H9 (cell line): ENCODE results near the gene CCR1. TPM values are rescaled to one million over a fixed set of nuclear protein-coding genes. Genes with fewer than 3 reads are reported as not detected.

Experiments
- DNase-seq: peaks from one replicate; pipeline ENCODE4 v3.0.0-alpha.2; 2017
- H2AFZ ChIP-seq: one replicate; pipeline ENCODE4 v1.6.1; 2013; ENCODE audit warnings: mild to moderate bottlenecking, low read length, control low read depth, moderate library complexity
- H2AK5ac ChIP-seq: 2 replicates; pipeline ENCODE4 v1.6.1; 2013; ENCODE audit warnings: low read length, control low read depth, mixed read lengths; ENCODE audit not compliant: insufficient read length
- H2BK120ac ChIP-seq: one replicate; pipeline ENCODE4 v1.6.1; 2013; ENCODE audit warnings: low read depth, mild to moderate bottlenecking, low read length, control low read depth, inconsistent platforms; ENCODE audit not compliant: poor library complexity, severe bottlenecking
- H2BK12ac ChIP-seq: 2 replicates; pipeline ENCODE4 v1.6.1; 2013; ENCODE audit warnings: low read length, control low read depth, mixed read lengths, low read depth; ENCODE audit not compliant: insufficient read length
- H2BK15ac ChIP-seq: 2 replicates; pipeline ENCODE4 v1.6.1; 2013; ENCODE audit warnings: low read depth, low read length, control low read depth
- H2BK20ac ChIP-seq: one replicate; pipeline ENCODE4 v1.6.1; 2013; ENCODE audit warnings: low read depth, mild to moderate bottlenecking, low read length, control low read depth, inconsistent platforms; ENCODE audit not compliant: poor library complexity, severe bottlenecking
- H2BK5ac ChIP-seq: 2 replicates; pipeline ENCODE4 v1.6.1; 2013; ENCODE audit warnings: low read length, control low read depth, mixed read lengths; ENCODE audit not compliant: insufficient read length
- H3K14ac ChIP-seq: 2 replicates; pipeline ENCODE4 v1.6.1; 2013; ENCODE audit warnings: low read length, control low read depth; ENCODE audit not compliant: insufficient read depth
- H3K18ac ChIP-seq: 2 replicates; pipeline ENCODE4 v1.6.1; 2013; ENCODE audit warnings: low read depth, mild to moderate bottlenecking, mixed read lengths, low read length, control low read depth; ENCODE audit not compliant: insufficient read length
- H3K23ac ChIP-seq: 2 replicates; pipeline ENCODE4 v1.6.1; 2013; ENCODE audit warnings: low read length, control low read depth, mixed read lengths, low read depth; ENCODE audit not compliant: insufficient read length
- H3K23me2 ChIP-seq: 2 replicates; pipeline ENCODE4 v1.6.1; 2013; ENCODE audit warnings: low read depth, mild to moderate bottlenecking, mixed read lengths, low read length, control low read depth; ENCODE audit not compliant: insufficient read length, poor library complexity, severe bottlenecking
- H3K27ac ChIP-seq: 2 replicates; pipeline ENCODE4 v1.5.1; 2013; ENCODE audit warnings: low read length, control low read depth, mixed read lengths, low read depth; ENCODE audit not compliant: insufficient read length
- H3K27me3 ChIP-seq: 2 replicates; pipeline ENCODE4 v1.6.1; 2013; ENCODE audit warnings: low read length, control low read depth, inconsistent platforms; ENCODE audit not compliant: insufficient read depth
- H3K4ac ChIP-seq: 2 replicates; pipeline ENCODE4 v1.6.1; 2013; ENCODE audit warnings: low read depth, mild to moderate bottlenecking, control low read depth, inconsistent platforms, low read length, moderate library complexity
- H3K4me1 ChIP-seq: 2 replicates; pipeline ENCODE4 v1.6.1; 2013; ENCODE audit warnings: low read length, control low read depth, inconsistent platforms; ENCODE audit not compliant: insufficient read depth
- H3K4me2 ChIP-seq: 2 replicates; pipeline ENCODE4 v1.6.1; 2013; ENCODE audit warnings: low read length, control low read depth, mixed read lengths; ENCODE audit not compliant: insufficient read length, insufficient read depth
- H3K56ac ChIP-seq: 2 replicates; pipeline ENCODE4 v1.6.1; 2013; ENCODE audit warnings: low read depth, mild to moderate bottlenecking, mixed read lengths, low read length, control low read depth; ENCODE audit not compliant: insufficient read length
- H3K79me1 ChIP-seq: 2 replicates; pipeline ENCODE4 v1.6.1; 2013; ENCODE audit warnings: low read depth, mild to moderate bottlenecking, moderate library complexity, low read length, control low read depth, inconsistent platforms; ENCODE audit not compliant: insufficient read depth, poor library complexity, severe bottlenecking
- H3K79me2 ChIP-seq: 2 replicates; pipeline ENCODE4 v1.6.1; 2013; ENCODE audit warnings: low read length, control low read depth, inconsistent platforms; ENCODE audit not compliant: insufficient read depth
- H3K9ac ChIP-seq: 2 replicates; pipeline ENCODE4 v1.6.1; 2013; ENCODE audit warnings: low read length, control low read depth, mixed read lengths; ENCODE audit not compliant: insufficient read length; ENCODE audit errors: extremely low read depth
- H3K9me3 ChIP-seq: one replicate; pipeline ENCODE4 v1.6.1; 2013; ENCODE audit warnings: low read depth, low read length, inconsistent platforms; ENCODE audit not compliant: control insufficient read depth
- H3T11ph ChIP-seq: one replicate; pipeline ENCODE4 v1.6.1; 2013; ENCODE audit warnings: mild to moderate bottlenecking, low read length, control low read depth, inconsistent platforms
- H4K20me1 ChIP-seq: one replicate; pipeline ENCODE4 v1.6.1; 2013; ENCODE audit not compliant: control insufficient read depth, insufficient read length, insufficient read depth
- H4K5ac ChIP-seq: 2 replicates; pipeline ENCODE4 v1.6.1; 2013; ENCODE audit warnings: low read depth, mild to moderate bottlenecking, mixed read lengths, low read length, control low read depth; ENCODE audit not compliant: insufficient read length
- H4K8ac ChIP-seq: replicated peaks from 2 replicates; pipeline ENCODE4 v1.6.1; 2013; ENCODE audit warnings: low read length, control low read depth, mixed read lengths, low read depth; ENCODE audit not compliant: insufficient read length
- H4K91ac ChIP-seq: 2 replicates; pipeline ENCODE4 v1.6.1; 2013; ENCODE audit warnings: low read depth, mild to moderate bottlenecking, moderate library complexity, mixed read lengths, low read length, control low read depth; ENCODE audit not compliant: insufficient read length
- H3K27ac Mint-ChIP-seq, 3 experiments: 2 replicates in 2 of 3; 3 replicates in 1 of 3; pipeline ENCODE4 v1.8.0; 2020 to 2021; ENCODE audit warnings: mixed read lengths in 3 of 3, mild to moderate bottlenecking in 1 of 3, moderate library complexity in 1 of 3
- H3K27me3 Mint-ChIP-seq: 2 replicates; pipeline ENCODE4 v1.8.0; 2021; ENCODE audit warnings: low read depth, mild to moderate bottlenecking, moderate library complexity, mixed read lengths
- H3K36me3 Mint-ChIP-seq, 3 experiments: 2 replicates in 2 of 3; 3 replicates in 1 of 3; pipeline ENCODE4 v1.8.0; 2020 to 2021; ENCODE audit warnings: low read depth in 3 of 3, mixed read lengths in 3 of 3; ENCODE audit not compliant: insufficient read depth in 1 of 3
- H3K4me1 Mint-ChIP-seq, 2 experiments: 2 replicates each; pipeline ENCODE4 v1.8.0; 2020; ENCODE audit warnings: mixed read lengths in 2 of 2
- H3K4me3 Mint-ChIP-seq, 2 experiments: 2 replicates in 1 of 2; 3 replicates in 1 of 2; pipeline ENCODE4 v1.8.0; 2020 to 2021; ENCODE audit warnings: mild to moderate bottlenecking in 2 of 2, mixed read lengths in 2 of 2, moderate library complexity in 1 of 2
- H3K9me3 Mint-ChIP-seq, 2 experiments: 2 replicates in 1 of 2; 3 replicates in 1 of 2; pipeline ENCODE4 v1.8.0; 2020; ENCODE audit warnings: mild to moderate bottlenecking in 2 of 2, mixed read lengths in 2 of 2, moderate library complexity in 1 of 2
- WGBS: extraction: QIAGEN DNeasy Blood & Tissue Kit; methylation state at CpG from one replicate; pipeline ENCODE4 v1.1.7; 2013; ENCODE audit warnings: missing lambda C conversion rate, low lambda C conversion rate, mixed read lengths; ENCODE audit not compliant: insufficient read length; ENCODE audit errors: extremely low coverage; 5-methylcytosine and 5-hydroxymethylcytosine counted together
- total RNA-seq: library from RNA; stranded (reverse); gene quantifications from 2 replicates; pipeline ENCODE4 v1.2.1, GENCODE V29; 2021
- TF ChIP-seq, protein P1 (sequence below): fragments of 200-600 bp; sonication (generic); conservative IDR thresholded peaks from 3 replicates; pipeline ENCODE4 v1.8.0; 2021; ENCODE audit warnings: antibody characterized with exemption, mild to moderate bottlenecking

The CCR1 gene
- total RNA-seq, 1 experiment from 2014 or later = not detected

DNA sequence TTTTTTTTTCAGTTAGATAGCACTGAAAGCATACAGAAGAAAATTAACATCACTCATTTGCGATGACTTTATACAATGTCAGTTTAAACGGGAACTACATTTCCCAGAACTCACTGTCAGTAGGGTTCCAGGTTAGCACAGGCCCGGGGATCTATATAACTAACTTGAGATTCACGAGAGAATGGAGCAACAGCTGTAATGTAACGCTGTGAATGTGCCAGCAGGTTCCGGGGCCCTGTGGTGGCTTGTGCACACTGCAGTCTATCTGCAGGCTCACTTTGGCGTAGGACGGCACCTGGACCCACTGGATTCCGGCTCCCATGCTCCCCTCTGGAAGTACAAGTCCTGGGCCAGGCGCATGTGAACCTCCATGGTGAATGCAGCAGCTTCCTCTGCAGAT, 19.4 kb downstream of the CCR1 start:
- Histone ChIP-seq H4K5ac (no peak overlapping the region), H2BK20ac (no peak overlapping the region), H3K4me1 (no peaks in the 10 kb centered on the region), H3K4ac (no peak overlapping the region), H2BK15ac (no peak overlapping the region), H3K79me2 (no peaks in the 10 kb centered on the region), H3K4me2 (no peak overlapping the region), H3K23me2 (no peaks in the 10 kb centered on the region), H4K91ac (no peak overlapping the region), H2BK120ac (no peak overlapping the region), H3K23ac (no peak overlapping the region), H2BK12ac (no peak overlapping the region), H3K56ac (no peak overlapping the region), H3K18ac (no peak overlapping the region), H4K8ac (no peak overlapping the region), H3T11ph (no peak overlapping the region), H4K20me1 (no peaks in the 10 kb centered on the region), H2AK5ac (no peak overlapping the region), H3K27ac (no peak overlapping the region), H2AFZ (no peak overlapping the region), H3K9me3 (no peaks in the 10 kb centered on the region), H3K27me3 (no peaks in the 10 kb centered on the region), H3K14ac (no peak overlapping the region; the same call in 1 of the 2 replicates), H3K79me1 (no peaks in the 10 kb centered on the region), H2BK5ac (no peak overlapping the region), H3K9ac (no peak overlapping the region)
- H3K27ac Mint-ChIP-seq = no peak overlapping the region
- no CpG with 5 or more reads among the region's 10 CpGs for WGBS
- TF ChIP-seq, protein P1, sequence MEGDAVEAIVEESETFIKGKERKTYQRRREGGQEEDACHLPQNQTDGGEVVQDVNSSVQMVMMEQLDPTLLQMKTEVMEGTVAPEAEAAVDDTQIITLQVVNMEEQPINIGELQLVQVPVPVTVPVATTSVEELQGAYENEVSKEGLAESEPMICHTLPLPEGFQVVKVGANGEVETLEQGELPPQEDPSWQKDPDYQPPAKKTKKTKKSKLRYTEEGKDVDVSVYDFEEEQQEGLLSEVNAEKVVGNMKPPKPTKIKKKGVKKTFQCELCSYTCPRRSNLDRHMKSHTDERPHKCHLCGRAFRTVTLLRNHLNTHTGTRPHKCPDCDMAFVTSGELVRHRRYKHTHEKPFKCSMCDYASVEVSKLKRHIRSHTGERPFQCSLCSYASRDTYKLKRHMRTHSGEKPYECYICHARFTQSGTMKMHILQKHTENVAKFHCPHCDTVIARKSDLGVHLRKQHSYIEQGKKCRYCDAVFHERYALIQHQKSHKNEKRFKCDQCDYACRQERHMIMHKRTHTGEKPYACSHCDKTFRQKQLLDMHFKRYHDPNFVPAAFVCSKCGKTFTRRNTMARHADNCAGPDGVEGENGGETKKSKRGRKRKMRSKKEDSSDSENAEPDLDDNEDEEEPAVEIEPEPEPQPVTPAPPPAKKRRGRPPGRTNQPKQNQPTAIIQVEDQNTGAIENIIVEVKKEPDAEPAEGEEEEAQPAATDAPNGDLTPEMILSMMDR = no peak
- no peak for DNase-seq
- H3K9me3 Mint-ChIP-seq = peaks cover 4 to 7% of the 10 kb centered on the region in 2 experiments
- H3K4me1 Mint-ChIP-seq = no peaks in the 10 kb centered on the region
- no peak overlapping the region for H3K4me3 Mint-ChIP-seq
- H3K27me3 Mint-ChIP-seq = no peaks in the 10 kb centered on the region
- peaks cover 0 to 4% (median 0%) of the 10 kb centered on the region in 3 experiments; a peak in 3 of 7 replicates for H3K36me3 Mint-ChIP-seq
